Airway epithelial cell (primary cell): ENCODE data around the gene GABRR2. TPM values are rescaled to one million over a fixed set of nuclear protein-coding genes. Genes with fewer than 3 reads are reported as not detected.

Experiments used
- total RNA-seq: library from RNA; depleted of rRNA; stranded (reverse); fragments of >200 nt; gene quantifications from 2 replicates; pipeline ENCODE4 v1.2.3, GENCODE V29; 2015

The GABRR2 gene
- not detected in 2 replicates for total RNA-seq

GRCh38 chr6:89315249-89315885 lies at the start of gene GABRR2:
Gene GABRR2 (minus strand): TSS chr6:89315299. CDS start chr6:89315165, 134 bp downstream.

GRCh38 chr6:89352278-89353117 lies 37.4 kb upstream of the GABRR2 start, which contains the start of gene UBE2J1:
Gene UBE2J1 (minus strand): TSS chr6:89352722. CDS start chr6:89352569, 153 bp downstream.

GRCh38 chr6:89217299-89217910 lies 97.7 kb downstream of the GABRR2 start, which contains the start of gene GABRR1:
Gene GABRR1 (minus strand): TSS chr6:89217358. CDS start chr6:89217322, 36 bp downstream.

Other genes with a start within 250 kb of the GABRR2 start
- gene PNRC1, start 234.5 kb downstream of the GABRR2 start, total RNA-seq, result 50.0 and 50.7 TPM in 2 replicates
- 0.19 and 0.21 TPM in 2 replicates for gene SRSF12, start 197.2 kb downstream of the GABRR2 start, total RNA-seq
- 12.2 and 12.8 TPM in 2 replicates for gene PM20D2, start 169.2 kb downstream of the GABRR2 start, total RNA-seq
- gene GABRR1, start 97.9 kb downstream of the GABRR2 start, total RNA-seq, result not detected in 2 replicates
- gene UBE2J1, start 37.4 kb upstream of the GABRR2 start, total RNA-seq, result 16.2 and 19.0 TPM in 2 replicates
- gene RRAGD, start 97.0 kb upstream of the GABRR2 start, total RNA-seq, result 0.99 and 1.5 TPM in 2 replicates
- 5.1 and 6.9 TPM in 2 replicates for gene ANKRD6, start 117.9 kb upstream of the GABRR2 start, total RNA-seq